ENCODE measurements around the gene TPGS2. TPM values are rescaled to one million over a fixed set of nuclear protein-coding genes. Genes with fewer than 3 reads are reported as not detected.

Gene TPGS2
- total RNA-seq, 1 donor from 2014 or later: 50.1 TPM

Other genes starting within 250 kb of the TPGS2 start
- gene KIAA1328, start 125 bp upstream of the TPGS2 start, total RNA-seq: 18.1 TPM

Measured in tongue (tissue), 1 donor.